Stimulated activated CD8-positive, alpha-beta memory T cell treated with anti-CD3 and anti-CD28 coated beads, Interleukin-4, amount 100 ng/mL, for 48 hours (primary cell): ENCODE measurements around the gene BLMH.

Experiments used
- DNase-seq: peaks from one replicate; pipeline ENCODE4 v3.0.0-alpha.2; 2020

BLMH gene, protein sequence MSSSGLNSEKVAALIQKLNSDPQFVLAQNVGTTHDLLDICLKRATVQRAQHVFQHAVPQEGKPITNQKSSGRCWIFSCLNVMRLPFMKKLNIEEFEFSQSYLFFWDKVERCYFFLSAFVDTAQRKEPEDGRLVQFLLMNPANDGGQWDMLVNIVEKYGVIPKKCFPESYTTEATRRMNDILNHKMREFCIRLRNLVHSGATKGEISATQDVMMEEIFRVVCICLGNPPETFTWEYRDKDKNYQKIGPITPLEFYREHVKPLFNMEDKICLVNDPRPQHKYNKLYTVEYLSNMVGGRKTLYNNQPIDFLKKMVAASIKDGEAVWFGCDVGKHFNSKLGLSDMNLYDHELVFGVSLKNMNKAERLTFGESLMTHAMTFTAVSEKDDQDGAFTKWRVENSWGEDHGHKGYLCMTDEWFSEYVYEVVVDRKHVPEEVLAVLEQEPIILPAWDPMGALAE

DNA sequence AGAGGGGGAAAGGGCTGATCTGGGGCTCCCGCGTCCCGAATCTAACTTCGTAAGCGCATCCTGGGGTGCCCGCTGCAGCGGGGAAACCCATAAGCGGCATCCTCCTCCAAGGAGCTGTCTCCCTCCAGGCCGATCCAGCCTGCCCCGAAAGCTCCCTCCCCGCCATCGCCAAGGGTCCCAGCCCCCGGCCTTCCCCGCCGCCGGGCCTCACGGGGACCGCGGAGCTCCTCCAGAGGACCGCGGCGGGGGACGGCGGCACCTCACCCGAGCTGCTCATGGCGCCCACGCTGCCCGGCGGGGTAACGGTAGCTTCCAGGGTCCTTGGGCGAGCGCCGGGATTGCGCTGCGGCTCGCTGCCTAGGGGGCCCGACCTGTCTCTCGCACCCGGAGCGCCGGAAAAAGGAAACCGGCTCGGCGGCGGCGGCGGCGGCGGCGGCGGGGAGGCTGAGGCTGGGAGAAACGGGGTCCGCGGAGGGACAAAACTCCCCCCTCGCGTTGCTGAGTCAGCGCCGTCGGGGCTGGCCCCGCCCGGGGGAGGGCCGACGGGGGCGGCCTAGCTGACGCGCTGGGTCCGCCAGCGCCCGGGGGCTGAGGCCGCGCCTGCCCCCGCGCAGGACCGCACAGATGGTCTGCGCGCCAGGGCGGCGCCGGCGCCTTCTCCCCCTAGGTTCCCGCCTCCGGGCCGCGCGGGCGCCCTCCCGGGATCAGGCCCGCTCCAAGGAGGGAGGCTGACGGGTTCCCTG is at the start of gene BLMH:
TSS of gene BLMH (minus strand) at position 402 of the 743 bp plus-strand sequence. CDS start at position 277, 125 bp downstream.
- DNase-seq: peak; percentile 88

DNA sequence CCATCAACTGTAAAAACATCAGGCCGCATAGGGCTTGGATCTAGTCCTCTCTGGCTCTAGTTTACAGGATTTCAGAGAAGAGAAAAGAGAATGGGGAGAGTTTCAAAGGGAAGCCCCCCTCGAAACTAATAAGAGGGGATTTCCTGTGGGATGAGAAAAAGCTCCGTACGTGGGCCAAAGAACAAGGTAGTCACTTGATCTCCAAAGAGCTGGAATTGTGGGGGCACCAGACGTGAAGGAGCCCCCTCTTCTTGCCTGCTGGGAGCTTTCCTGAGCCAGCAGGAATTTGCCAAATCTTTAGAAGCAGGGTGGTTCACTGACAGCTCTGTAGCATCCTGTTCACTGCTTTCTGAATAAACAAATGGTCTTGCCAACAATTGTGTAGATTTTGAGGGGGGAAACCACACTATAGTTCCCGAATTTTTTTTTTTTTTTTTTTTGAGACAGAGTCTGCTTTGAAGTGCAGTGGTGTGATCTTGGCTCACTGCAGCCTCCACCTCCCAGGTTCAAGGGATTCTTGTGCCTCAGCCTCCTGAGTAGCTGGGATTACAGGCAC is 49.1 kb upstream of the BLMH start:
- DNase-seq: no peak

DNA sequence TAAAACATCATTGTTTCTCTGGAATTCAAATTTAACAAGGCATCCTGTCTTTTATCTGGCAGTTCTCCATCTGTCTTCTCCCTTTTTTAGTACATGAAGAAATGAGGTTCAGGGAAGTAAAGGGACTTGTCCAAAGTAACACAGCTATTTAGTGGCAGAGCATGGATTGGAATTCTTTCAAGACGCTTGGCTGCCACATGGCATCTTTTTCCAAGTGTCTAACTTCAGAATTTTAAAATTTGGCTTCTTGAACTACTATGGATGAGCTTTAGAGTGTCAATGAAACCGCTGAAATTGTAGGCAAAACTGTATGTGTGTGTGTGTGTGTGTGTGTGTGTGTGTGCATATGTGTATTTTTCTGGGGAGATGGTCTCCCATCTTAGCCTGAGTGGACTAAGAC is 47.3 kb upstream of the BLMH start:
- DNase-seq: no peak

DNA sequence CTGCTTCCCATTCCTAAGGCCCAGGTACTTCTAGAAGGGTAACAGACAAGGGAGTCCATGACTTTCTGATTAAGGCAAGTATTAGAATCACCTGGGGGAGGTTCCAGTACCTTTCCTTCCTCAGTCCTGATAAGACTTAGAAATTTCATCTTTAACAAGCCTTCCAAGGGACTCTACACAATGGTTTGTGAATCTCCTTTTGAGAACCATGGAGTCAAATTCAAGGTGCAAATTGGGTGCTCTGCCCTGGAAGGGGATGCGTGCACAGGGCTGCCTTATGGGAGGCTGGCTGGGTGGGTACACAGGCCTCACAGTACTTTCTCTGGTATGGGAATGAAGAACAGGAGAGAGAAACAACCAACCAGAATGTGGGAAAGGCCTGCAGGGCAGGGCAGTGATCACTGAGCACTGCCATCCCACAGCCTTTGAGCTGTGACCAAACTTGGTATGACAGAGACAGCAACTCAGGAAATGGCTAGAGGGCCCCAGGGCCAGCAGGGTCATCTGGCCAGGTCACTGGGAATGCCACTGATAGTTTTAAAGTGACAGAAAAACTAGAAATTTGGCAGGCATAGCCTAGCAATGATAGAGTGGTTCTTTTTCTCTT is 45.8 kb upstream of the BLMH start:
- no peak for DNase-seq

DNA sequence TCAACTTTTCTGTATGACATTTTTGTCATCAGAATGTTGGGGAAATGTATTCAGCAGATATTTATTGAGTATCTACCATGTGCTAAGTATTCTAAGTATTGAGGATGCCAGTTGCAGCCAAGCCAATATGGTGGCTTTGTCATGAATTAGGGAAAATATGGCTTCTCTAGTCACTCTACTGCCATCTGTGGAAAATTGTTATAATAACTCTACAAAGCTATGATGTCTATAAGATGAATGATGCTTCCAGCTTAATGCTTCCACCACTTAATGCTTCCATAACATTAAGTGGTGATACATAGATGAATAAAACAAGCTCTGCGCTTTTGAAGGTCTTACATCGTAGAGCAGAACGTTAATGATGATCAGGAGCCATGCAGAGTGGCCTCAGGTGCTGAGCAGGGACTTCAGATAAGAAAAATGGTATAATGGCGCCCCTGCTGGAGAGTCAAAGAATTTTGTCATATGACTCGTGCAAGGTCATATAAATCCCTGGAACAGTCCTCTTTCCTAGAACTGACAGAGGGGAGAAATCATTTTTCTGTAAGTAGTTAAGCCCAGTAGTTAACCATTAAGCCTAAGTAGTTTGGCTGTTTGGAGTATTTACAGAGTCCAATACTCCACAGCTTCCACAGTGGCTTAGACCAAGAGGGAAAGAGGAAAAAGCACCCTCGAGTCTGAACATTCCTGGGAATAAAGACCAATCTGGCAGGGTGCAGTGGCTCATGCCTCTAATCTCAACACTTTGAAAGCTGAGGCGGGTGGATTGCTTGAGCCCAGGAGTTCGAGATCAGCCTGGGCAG is 44.8 kb upstream of the BLMH start:
- DNase-seq: peak; percentile 68

DNA sequence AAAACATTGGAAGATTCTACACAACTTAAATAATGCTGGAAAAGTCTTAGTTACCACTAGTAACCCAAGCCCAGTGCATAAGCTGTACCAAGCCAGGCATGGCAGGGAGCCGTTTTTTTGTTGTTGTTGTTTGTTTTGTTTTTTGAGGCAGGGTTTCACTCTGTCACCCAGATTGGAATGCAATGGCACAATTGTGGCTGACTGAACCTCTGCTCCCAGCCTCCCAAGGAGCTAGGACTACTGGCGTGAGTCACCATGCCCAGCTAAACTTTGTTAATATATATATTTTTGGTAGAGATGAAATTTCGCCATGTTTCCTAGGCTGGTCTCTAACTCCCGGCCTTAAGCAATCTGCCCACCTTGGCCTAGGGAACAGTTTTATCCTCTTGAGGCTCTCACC is 42.7 kb upstream of the BLMH start:
- DNase-seq: no peak

DNA sequence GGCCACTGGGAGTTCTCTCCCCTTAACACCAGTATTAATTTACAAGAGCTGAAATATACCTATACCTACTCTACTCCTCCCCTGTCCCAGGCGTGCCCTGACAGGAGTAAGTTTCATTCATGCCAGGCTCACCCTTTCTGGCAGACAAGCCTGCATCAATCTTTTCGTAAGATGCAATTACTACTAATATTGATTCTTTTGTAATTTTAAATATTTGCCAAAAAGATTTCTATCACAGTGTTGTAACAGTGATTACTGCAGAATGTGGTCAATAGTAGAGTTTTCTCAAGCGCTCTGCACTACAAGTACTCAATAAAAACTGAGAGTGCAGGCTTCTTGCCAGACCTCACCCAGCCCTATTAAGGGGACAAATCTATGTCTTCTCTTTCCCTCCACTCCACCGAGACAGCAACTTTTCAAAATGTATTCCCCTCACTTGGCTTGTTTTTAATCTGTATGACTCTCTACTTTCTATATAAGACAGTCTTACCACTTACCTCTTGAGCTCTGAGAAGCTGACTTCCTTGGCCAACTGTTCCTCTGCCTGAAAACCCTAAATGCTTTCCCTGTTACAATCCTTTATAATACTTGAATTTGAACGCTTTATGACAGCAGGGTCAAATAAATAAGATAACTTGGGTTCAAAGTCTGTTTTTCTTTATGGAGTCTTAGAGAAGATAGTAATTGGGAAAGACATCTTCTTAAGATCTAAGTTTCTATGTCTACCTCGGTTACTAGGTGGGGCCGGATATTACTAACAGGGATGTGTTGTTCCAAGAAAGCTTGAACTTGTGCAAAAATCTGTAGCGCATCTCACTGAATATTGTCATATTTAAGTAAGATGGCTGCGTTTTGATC is 42.0 kb upstream of the BLMH start, which contains the start of gene TMIGD1:
TSS of gene TMIGD1 (minus strand) at position 555 of the 858 bp plus-strand sequence. CDS start 1,924 bp downstream, outside the sequence.
- no peak for DNase-seq

DNA sequence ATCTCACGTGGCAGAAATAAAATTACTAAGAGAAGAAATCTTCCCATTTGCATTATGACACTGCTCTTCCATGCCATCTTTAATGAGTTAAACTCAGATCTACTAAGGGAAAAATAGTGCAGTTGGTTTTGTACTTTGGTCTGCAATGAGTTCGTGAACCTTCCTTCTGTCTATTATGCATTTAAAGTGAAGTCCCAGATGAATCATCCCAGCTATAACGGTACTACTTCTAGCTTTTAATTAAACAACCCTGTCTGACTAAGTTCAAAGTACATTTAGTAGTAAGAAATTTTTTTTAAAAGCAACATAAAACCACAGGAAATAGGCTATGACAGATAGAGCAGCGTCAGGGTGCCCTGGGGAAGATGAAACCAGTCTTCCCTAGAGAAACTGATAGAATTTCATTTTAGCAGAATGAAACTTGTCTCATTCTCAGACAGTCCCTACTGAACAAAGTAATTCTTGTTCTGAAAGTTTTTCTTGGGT is 40.4 kb upstream of the BLMH start:
- DNase-seq: peak; percentile 55

DNA sequence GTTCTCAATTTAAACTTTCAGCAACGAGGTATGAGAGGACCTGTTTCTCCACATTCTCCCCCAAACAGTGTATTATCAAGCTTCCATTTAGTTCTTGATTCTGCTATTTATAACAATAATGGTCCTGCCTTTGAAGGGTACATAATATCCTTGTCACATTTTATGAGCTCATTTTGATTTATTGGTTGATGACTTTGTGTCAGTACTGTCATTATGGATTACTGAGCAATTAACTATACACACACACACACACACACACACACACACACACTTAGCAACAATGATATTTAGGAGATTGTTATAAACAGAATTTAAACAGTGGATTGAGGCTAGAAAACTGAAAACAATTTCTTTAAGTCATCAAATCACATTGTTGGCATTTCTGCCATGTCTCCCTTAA is 35.1 kb upstream of the BLMH start:
- DNase-seq: no peak

DNA sequence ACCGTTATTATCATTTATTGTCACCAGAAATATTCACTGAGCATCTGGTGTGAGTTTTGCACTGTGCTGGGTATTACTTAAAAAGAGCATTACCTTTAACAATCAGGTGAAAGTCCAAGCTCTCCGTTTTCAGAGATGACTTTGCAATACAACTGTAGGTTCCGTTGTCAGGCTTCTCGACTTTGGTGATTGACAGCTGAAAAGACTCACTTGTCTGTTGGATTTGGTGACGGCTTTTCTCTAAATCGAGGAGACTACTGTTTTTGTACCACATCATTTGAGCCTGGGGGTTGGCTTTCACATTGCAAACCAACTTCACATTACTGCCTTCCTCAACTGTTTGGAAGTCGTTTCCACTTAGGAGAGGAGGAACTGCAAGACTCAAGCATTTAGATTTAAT is 33.0 kb upstream of the BLMH start:
- no peak for DNase-seq

DNA sequence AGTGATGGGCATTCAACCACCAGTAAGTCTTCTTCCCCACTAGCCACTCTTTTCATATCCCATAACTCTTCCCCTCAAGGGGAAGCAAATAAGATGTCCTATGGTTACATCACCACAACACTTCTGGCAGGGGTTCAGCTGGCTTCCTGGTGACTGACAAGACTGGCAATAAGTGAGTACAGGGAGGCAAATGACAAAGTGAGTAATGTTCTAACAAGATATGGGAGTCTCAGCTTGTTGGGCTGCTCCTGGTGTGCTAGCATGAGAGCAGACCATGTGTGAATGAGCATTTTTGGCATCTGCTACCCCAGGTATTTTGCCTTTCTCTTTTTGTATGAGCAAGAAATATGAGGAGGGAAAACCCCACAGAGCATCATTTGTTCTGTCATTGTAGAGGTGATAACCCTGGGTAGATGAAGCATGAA is 32.2 kb upstream of the BLMH start:
- peak; percentile 48 for DNase-seq

DNA sequence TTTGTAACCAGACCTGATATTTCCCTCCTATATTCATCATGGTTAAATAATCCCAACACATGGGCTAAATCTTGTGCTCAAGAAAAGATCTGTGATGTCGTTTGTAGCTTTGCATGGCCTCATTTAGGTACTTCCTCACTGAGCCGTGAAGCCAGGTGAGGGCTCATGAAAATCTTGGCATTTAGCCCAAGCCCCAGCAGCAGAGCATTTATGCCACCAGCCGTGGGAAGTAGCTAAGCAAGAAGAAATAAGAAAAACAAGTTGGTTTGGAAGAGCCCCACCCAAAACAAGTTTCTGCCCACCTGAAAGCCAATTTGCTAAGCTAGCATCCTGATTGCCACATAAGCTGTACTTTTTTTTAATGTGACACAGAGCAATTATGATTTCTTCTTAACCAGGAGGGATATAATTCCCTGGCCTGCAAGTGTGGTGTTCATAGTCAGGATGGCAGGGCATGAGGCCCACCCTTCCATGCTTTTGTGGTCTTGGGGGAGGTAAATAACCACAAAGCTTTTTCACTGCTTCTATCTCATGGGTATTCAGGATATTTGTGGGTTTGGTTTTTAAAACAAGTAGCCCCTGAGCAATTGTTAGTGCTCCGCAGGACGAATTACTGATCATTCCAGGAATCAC is 31.6 kb upstream of the BLMH start:
- no peak for DNase-seq

DNA sequence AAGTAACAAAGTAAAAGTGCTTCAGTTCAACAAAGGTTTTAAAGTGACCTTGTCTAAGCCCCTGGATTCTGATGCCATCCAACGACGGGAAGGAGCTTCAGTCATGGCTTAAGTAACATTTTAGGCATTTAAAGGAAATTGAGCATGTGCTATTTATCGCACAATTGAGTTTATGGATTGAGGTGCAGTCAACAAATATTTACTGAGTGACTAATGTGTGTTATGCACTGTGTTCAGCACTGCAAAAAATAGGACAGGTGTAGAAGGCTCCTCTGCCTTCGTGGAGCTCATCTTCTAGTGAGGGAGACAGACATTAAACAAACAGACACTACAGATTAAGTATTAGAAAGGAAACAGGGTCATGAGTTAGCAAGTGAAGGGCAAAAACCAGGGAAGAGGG is 29.6 kb upstream of the BLMH start:
- no peak for DNase-seq

DNA sequence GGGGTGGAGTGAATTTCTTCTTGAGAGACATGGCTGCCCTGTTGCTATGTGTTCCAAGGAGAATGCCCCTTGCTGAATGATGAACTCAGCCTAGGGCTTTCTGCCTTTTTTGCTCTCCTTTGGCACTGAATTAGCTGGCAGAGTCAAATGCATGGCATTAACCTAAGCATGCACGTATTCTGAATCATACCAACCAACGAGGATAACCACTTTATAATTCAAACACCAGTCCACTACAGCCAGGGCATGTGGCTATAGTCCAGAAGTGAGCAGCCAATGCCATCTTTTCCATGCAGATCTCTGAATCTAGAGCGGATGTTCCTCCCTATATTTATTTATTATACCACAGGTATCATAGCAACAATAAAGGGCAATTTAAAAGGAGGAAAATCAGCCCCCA is 26.4 kb upstream of the BLMH start:
- no peak for DNase-seq

DNA sequence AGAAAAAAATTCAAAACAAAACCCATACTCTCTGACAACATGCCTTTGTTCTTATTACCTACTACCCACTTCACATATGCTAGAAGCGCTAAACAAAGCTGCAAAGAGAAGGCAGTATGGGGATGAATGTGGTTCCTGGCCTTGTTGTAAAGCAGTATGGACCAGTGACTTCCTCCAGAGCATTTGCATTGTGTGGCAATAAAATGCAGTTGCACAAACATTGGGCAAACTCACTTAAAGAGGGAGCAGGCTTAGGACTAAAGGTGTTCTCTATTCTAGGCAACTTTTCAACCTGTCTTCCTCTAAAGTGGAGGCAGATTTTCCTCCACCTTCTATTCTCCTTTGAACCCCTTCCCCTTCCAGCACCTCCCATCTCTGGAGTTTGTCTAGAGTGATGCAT is 25.0 kb upstream of the BLMH start:
- no peak for DNase-seq

DNA sequence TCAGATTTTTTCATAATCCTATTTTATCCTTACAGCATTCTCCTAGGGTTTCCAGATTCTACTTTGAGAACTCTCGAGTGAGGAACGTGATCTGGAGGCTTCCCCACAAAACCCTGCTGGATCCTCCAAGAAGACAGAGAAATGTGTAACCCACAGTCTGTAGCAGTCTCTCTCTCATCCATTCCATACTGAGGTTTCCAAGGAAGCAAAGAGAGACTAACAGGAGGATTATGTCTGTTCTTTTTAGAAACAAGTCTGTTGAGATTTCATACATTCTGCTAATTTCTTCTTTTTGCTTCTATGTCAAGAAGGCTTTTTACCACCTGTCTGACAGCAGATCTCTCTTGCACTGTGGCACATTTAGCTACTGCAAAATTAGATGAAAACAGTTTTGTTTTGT is 23.4 kb upstream of the BLMH start:
- DNase-seq: no peak

DNA sequence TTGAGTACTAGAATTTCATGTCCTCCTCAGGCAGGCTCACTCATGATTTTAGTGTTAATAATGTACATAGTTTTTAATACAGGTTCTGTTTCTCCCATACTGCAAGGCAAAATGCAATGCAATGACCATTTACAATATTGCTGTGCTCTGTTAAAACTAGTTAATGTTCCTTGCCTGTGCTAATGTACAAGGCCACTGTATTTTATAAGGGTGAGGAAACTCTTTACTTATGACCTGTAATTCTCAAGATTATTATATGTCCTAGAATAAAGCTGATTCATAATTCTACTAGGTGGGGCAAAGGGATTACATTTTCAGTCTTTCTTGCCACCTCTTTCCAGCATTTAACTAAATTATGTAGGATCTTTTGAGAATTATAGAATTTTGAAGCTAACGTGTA is 22.7 kb upstream of the BLMH start:
- no peak for DNase-seq

DNA sequence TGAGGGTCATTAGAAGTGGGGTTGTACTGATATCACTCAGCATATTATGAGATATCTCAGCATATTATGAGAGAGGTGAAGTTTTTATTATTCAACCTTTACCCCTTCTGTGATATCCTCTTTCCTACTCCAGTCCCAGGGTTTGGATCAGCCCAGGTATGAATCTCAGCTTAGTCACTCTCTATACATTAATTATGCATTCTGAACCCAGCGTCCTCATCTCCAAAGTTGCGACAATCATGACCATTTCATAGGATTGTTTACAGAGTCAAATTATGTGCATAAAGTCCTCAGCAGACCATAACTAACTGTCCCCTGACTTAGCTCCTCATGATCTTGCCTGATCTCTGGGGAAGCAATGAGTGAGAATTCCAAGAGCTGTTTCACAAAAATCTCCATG is 20.5 kb upstream of the BLMH start:
- no peak for DNase-seq

DNA sequence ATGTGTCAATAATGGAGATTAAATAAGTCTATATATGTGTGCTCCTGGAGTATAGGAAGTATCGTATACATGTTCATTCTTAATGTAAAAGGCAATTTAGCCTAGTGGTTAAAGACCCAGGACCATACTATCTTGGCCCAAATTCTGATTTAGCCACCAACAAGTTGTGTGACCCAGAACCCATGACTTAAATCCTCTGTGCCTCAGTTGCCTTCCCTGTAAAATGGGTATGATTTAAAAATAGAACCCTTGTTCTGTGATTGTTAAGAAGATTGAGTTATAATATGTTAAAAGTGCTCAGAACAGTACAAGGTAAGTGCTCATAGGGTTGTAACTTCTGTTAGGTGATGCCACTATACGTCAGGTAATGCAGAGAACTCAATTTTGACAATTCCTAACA is 18.8 kb upstream of the BLMH start:
- DNase-seq: no peak

DNA sequence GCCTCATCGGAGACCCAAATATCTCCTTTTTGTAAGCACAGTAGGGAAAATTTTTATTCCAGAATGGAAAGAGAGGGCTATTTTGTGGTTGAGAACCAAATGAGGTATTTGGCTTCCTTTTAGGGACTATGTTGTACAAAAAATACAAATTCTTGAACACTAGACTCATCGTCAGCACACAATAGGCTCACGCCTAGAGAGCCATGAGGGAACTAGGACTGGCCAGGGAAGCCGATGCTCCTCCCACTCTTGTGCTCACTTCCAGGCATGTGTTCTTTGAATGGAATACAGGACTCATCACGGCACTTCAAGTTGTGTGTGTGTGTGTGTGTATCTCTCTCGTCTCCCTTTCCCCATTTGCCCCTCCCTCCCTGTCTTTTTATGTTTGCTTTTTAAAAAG is 17.8 kb upstream of the BLMH start:
- no peak for DNase-seq

DNA sequence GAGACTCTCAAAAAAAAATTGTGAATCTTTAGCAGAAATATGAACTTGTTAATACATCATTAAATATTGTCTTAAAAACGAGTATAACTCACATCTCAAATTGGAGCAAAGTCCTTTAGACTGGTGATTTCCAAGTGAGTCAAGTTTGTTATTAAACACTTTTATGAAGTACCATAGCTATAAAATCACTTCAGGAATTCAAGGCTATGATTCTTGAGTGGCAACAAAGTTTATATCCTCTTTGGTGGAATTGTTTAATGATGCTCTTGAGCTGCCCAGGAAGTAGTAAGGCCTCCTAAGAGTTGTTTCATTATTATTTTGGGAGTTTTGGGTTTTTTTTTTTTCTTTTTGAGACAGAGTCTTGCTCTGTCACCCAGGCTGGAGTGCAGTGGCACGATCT is 16.7 kb upstream of the BLMH start:
- DNase-seq: no peak
